HFF-Myc (cell line): Measurements from ENCODE around the gene CASP9.
"Not testable (repeated sequence)": the region's sequence is repeated elsewhere in the genome, so short reads cannot be mapped to it uniquely, and the experiment has no call there.

ENCODE experiments used
- DNase-seq: peaks from one replicate; pipeline ENCODE4 v3.0.0-alpha.2; 2011; ENCODE audit warnings: low read depth; ENCODE audit errors: extremely low read depth
- H3K4me3 ChIP-seq: replicated peaks from 2 replicates; pipeline ENCODE4 v1.5.1; 2011; ENCODE audit warnings: low read depth, mild to moderate bottlenecking, control low read depth, low read length
- CTCF ChIP-seq: IDR thresholded peaks from 2 replicates; pipeline ENCODE4 v1.5.1; 2012; ENCODE audit warnings: mild to moderate bottlenecking, low read depth, low read length, control low read depth; ENCODE audit errors: missing control alignments

The CASP9 gene

GRCh38 chr1:15501208-15502032, 22.6 kb downstream of the CASP9 start:
- peak; percentile 83 for TF ChIP-seq CTCF
- H3K4me3 ChIP-seq = no peak overlapping the region
- no peak for DNase-seq

GRCh38 chr1:15500184-15501178, 23.5 kb downstream of the CASP9 start:
- no peak for TF ChIP-seq CTCF

DNA sequence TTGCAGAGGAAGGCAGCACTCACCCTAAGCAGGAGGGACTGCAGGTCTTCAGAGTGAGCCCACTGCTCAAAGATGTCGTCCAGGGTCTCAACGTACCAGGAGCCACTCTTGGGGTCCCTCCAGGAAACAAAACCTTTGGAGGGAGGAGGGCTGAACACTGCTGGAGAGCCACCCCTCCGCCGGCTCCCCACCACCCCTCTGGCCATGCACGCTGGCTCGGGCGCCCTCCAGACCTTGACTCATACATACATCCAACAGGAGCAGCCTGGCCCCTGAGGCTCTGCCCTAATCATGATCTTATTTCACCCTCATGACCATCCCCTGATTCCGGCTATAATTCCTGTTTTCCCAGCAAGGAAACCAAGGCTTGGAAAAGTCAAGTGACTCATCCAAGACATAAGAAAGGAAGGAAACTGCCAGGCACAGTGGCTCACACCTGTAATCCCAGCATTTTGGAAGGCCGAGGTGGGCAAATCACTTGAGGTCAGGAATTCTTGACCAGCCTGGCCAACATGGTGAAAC, 30.1 kb downstream of the CASP9 start:
- TF ChIP-seq CTCF = no peak
- no peak overlapping the region for H3K4me3 ChIP-seq
- DNase-seq = no peak

More at GRCh38 chr1:15500184-15501178, 23.5 kb downstream of the CASP9 start:
- H3K4me3 ChIP-seq = no peak overlapping the region
- no peak for DNase-seq

GRCh38 chr1:15492596-15492995, 31.4 kb downstream of the CASP9 start:
- DNase-seq = no peak
- H3K4me3 ChIP-seq = no peak overlapping the region
- TF ChIP-seq CTCF = no peak

DNA sequence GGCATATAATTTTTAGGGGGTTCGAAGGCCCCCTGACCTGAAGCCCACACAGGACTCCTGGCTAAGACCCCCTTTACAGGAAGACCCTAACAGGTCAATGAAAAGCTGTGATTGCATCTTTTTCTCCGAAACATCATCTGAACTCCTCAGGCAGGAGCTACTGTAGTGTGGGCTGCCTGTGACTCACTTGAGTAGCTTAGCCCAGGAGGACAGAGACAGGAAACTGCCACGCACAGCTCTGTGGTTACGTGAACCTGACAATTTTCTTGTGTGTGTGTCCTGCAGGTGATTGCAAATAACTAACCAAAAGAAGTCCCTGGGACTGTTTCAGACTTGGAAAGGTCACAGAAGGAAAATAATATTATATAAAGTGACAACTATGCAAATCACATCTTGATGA, 33.0 kb downstream of the CASP9 start:
- not testable (repeated sequence) for DNase-seq, H3K4me3 ChIP-seq

DNA sequence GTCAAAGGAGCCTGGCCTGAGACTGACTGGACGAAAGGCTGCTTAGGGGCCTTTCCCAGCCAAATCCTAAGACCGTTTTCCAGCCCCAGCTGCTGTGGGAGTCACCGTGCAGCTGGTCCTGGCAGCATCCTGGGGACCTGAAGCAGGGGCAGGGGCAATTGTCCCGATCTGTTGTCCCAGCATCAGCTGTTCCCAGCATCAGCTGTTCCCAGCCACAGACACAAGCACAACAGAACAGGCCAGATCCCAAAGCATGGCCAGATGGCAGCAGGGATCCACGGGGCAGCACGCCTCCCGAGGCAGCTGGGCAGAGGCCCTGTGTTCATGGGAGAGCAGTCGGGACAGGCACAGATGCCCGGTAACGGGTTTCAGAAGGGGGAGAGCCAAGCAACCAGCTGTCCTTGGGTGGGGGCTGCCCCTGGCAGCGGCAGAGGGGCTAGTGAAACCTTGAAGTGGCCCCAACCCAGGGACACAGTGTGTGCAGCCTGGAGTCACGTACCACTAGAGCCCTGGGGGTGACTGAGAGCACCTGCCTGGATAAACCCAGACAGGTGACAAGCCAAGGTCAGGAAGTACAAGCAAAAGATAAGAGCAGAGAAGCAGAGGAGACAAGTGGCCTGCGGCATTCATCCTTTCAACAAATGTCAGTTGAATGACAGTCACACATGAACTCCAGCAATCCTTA, 34.8 kb downstream of the CASP9 start:
- DNase-seq = no peak
- no peak for TF ChIP-seq CTCF
- H3K4me3 ChIP-seq = no peak overlapping the region
